ENCODE measurements around the gene MCF2L.

Gene MCF2L

DNA sequence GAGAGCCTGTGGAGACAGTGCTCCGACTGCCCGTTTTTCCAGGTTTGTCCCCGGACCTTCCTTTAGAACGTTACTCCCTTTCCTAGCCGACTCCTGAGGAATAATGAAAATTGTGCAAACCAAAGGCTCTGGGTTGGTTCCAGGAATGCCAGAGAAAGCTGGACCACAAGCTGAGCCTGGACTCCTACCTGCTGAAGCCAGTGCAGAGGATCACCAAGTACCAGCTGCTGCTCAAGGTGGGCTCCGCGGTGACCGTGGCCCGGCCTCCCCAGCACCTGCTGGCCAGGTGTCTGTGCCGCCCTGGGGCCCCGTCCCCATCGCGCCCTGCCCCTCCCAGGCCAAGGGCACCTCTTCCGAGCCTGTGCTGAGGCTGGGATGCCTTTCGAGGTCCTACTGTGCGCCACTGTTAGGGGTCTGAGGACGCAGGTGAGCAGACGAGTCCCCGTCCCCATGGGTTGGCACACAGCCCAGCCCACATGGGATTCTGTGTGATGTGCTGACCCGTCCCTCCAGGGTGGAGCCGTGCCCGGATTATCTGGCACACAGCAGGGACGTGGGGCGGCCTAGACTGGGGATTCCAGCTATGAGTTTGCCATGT is 116.0 kb downstream of the MCF2L start:
- DNase-seq (ENCODE audit: low spot score) = no peak

DNA sequence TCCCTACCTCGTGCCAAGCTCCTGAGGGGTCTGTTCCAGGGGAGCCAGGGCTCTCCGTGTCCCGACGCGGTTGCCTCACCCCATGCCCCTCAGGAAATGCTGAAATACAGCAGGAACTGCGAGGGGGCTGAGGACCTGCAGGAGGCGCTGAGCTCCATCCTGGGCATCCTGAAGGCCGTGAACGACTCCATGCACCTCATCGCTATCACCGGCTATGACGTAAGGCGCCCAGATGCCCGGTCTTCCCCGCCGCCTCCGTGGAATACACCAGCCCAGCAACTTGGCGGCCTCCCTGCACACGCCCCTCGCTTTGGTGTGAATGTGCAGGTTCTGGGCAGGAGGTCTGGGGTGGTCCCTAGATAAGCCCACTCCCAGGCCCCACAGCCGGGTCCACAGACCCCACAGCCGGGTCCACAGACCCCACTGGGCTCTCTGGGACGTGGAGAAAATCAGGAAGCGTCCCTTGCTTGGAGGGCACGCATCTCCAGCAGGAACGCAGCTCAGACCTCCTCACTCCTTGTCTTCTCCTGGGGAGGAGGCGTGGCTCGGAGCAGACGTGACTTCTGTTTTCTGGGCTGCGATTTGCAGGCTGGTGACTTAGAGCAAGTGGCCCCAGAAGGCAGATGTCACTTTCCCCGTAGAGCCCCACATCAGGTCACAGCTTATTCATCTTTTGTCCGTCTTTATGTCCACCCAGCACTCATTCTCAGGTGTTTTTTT is 117.2 kb downstream of the MCF2L start:
- no peak for DNase-seq (ENCODE audit: low spot score)

DNA sequence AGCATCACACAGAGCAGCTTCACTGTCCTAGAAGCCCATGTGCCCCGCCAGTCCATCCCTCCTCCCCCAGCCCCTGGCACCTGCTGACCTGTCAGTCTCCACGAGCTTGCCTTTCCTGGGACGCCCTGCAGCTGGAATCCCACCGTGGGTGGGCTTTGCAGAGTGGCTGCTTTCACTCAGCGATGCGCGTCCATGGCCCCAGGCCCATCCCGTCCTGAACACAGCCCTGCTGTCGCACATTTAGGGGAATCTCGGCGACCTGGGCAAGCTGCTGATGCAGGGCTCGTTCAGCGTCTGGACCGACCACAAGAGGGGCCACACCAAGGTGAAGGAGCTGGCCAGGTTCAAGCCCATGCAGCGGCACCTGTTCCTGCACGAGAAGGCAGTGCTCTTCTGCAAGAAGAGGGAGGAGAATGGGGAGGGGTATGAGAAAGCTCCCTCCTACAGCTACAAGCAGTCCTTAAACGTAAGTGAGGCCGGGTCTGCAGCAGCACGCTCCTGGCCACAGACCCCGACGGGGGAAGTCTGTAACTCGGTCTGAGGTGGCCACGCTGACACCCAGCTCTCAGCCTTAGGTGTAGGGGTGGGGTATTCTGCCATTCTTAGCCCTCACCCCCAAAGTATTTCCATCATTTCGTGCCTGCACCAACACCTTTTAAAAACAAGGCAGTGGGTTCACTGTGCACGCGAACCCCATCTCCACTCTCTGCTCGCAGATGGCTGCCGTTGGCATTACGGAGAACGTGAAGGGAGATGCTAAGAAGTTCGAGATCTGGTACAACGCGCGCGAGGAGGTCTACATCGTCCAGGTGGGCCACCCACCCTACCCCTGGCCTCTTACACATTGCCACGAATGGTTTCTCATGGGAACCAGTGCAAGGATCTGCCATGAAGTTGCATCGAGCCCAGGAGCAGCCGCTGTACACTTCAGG is 118.2 kb downstream of the MCF2L start:
- no peak for DNase-seq (ENCODE audit: low spot score)

DNA sequence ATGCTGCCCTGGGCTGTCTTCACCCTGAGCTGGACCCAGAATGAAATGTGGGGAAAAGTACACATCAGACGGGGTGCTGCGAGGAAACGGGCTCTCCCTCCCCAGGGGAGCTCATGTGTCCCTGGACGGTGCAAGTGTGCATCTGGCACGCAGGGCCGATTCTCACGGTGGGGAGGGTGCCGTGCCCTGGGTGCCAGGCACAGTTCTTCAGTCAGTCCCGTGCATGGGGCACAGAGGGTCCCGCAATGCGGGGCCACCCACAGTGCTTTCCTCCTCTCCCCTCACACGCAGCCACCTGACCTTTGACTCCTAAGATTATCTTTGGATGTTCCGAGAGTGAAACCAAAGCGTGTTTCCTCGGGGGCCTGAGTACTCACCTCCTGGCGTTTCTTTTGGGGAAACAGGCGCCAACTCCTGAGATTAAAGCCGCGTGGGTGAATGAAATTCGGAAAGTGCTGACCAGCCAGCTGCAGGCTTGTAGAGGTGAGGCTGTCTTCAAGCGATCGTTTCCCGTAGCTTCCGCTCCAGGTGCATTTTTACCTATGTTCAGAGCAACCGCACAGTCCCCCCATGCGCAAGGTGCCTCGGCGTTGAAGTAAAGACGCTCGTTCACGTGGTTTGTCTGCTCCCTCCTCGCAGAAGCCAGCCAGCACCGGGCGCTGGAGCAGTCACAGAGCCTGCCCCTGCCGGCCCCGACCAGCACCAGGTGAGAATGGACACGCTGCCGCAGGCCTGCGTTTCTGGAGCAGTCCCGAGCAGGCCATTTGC is 119.1 kb downstream of the MCF2L start:
- DNase-seq (ENCODE audit: low spot score) = no peak

DNA sequence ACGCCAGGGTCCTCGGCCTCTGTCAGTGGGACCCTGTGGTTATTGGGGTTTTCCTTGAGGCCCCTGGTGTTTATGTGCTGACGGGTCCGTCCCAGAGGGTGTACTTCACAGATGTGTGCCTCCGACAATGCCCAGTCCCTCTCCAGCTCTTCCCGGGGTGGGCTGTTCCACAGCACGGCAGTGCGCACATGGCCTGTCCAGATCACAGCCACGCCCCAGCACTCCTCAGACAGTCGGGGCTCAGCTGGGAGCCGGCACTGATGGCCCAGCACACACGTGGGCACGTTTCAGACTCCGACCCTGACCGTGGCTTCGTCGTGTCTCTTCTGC is 119.6 kb downstream of the MCF2L start:
- DNase-seq (ENCODE audit: low spot score) = no peak

DNA sequence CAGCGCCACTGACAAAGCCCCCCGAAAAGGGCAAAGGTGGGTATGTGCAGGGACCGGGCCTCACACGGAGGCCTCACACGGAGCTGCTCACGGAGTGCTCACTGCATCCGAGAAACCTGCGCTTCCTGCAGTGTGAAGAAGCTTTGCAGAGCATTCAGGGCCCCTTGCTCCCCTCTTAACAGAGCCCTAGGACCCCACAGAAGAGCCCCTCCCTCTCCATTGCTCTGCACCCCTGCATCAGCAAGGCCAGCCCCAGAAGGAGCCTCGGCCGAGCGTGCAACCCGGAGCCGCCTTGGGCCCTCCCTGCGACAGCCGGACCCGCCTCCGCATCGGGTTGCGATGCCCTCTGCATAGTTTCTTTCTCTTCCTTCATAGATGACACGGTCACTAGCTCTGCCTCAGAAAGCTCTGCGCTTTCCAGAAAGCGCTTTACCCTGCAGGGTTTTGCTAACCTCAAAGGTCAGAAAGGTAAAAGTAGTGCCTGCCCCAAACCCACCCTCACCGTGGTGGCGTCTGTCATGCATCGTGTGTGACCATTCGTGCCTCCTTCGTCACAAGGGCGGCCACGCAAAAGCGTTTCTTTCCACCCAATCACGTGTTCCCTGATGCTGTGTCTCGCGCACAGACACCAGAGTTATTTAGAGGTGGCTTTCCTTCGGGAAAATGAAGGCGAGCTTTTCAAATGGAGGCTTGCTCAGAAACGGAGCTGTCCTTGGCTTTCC is 120.8 kb downstream of the MCF2L start:
- DNase-seq (ENCODE audit: low spot score) = no peak

DNA sequence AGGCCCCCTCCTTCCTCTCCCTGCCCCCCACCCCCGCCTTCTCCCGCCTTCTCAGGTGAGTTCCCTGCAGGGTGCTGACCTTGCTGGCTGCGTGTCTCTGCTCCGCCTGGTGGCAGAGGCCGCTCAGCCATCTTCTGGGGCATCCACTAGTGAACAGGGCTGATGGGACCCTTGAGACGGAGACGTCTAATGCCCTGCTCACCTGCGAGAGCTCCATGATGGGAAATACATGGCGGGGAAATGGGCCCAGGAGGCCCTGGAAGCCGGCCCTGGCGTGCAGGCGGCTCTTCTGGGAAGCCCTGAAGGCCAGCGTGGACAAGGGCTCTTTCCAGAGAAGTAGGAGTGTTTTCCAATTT is 121.4 kb downstream of the MCF2L start:
- DNase-seq (ENCODE audit: low spot score) = no peak

DNA sequence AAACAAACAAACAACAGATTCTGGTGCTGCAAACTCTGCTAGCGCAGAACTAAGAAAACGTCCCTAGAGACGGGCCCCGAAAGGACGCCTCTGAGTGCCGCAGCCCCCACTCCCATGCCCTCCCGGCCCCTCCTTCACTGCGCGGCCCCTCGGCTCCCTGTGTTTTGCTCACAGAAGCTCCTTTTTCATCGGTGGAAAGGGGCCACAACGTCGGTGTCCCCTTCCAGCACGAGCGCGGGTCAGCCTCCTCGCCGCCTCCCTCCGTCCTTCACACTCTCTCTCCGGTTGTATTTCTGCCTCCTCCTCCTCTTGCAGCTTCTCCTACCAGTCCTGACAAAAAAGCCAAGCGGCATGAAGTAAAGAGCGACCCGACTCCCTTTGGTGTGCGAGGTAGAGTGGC is 121.8 kb downstream of the MCF2L start:
- DNase-seq (ENCODE audit: low spot score) = no peak

DNA sequence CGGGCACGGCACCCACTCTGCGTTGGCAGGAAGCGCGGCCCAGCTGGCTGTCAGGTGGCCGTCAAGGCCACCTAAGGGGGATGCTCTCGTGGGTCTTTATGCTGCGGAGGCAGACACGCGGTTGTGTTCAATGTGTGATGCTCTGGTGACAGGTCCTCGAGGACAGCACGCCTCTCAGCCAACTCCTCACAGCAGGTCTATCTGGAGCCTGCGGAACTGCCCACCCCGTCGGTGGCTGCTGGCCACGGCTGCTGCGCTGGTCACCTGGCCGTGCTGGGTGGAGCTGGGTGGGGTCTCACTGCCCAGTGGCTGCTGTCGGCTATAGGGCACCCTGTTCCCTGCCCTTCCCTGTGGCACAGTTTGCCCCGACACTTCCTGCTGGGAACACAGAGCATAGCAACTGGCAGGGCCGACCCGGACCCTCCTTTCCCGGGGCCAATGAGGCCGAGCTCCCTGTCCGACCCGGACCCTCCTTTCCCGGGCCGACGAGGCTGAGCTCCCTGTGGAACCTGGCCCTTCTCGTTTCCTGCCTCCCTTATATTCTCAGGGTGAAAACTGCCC is 122.3 kb downstream of the MCF2L start:
- no peak for DNase-seq (ENCODE audit: low spot score)

DNA sequence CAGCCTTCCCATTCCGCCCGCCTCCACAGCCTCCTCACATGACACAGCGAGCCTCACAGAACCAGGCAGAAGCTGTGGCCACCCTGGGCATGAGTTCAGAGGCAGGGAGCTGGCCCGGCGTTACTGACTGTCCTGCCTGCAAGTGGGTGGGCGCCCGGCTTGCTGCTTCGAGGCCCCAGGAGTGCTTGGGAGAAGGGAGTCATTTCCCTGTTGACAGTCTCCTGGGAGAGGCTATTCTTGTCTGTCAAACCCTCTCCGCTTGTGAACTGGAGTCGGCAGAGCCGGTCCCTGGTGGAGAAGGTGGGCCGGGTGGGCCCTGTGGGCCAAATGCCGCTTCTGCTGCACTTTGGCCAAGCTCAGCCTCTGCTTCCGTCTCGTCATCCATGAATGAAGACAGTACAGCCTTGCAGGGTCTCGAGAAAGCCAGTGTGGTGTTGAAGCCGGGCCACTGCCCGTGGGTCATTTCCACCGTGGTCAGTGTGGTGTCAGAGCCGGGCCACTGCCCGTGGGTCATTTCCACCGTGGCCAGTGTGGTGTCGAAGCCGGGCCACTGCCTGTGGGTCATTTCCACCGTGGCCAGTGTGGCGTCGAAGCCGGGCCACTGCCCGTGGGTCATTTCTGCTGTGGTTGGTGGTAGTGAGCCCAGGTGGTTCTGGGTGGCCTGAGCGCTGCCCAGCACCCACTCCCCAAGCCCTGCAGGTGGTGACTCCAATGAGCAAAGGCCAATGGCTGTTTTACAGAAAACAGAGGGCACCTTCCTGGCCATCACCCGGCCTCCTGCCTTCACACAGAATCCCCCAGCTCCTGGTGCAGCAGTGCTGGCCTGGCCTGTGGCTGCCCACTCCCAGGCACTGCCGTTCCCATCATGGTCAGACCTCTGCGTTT is 123.1 kb downstream of the MCF2L start:
- no peak for DNase-seq (ENCODE audit: low spot score)

DNA sequence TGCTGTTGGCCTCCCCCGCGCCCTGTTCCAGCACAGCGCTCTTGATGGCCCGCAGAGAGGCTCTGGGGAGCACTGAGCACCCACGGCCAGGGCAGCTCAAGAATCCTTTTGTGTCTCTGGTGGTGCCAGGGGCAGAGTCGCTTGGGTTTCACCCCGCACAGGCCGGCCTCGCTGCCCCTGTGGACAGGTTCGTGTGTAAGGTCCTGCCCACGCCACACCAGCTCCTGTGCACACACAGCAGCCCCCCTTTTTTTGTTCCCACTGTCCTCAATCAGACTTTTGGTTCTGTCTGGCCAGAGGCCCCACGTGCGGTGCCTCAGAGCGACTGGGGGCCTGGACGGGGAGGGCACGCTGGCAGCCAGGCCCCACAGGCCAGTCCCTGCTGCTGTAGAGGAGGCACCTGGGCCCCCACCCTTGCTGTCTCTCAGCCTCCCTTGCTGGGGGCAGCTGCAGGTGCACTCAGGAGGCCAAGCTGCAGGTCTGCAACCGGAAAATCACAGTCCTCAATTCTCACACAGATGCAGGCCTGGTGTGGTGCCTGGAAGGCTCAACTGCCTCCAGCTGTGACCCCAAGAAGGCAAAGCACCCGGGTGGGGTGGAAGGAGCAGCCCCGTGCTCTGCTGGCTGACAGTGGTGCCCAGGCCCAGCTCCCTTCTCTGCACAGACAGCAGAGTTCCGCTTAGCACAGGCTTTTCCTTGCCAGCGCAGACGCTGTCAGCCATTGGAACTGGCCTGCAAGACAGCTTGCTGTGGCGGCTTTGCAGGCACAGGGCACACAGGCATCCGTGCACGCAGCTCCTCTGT is 124.0 kb downstream of the MCF2L start:
- DNase-seq (ENCODE audit: low spot score) = no peak

DNA sequence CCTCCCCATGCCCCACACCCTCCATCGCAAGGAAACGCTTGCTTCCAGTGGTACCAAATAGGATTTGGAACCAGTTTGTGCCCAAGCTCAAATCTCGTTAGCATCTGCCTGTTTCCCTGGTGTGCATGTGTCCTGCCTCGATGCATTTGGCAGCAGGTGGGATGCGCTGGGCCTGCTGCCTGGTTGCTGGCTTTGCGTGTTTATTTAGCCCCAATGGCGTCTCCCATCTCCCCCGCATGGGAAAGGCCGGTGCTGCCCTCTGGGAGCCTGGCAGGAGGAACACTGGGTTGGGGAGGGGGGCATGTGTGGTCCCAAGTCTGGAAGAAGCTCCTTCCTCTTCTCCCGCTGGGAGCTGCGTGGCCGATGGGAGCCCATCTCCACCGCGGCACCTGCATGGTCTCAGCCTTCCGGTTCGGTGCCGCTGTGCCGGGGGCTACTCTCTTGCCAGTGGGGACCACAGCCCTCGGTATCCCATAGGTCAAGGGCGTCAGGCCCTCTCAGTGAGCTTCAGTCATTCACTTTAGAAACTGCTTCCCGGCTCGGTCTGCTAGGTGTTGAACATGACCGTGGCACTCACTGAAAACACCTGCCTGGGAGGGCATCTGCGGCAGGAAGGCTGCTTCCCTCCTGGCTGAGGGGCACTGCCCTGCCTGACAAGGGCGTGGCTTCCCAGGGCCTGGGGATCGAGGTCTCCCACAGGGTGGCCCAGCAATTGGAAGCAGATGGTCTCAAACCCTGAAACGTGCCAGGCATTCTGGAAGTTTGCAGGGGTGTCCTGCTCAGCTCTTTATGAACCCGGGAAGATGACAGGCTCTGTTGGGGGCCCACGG is 124.8 kb downstream of the MCF2L start:
- DNase-seq (ENCODE audit: low spot score) = no peak

DNA sequence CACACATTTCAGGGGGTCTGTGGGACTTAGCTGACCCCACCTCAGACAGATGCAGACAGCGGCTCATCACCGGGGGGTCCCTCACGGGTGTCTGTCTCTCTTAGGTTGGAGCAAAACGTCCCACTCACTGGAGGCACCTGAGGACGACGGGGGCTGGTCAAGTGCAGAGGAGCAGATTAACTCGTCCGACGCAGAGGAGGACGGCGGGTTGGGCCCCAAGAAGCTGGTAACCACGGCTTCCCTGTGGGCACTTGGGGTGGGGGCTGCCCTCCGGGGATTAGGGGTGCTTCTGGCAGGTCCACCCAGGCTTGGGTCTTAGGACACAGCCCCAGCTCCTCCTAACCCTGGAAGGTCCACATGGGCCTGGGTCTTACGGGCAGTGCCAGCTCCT is 125.4 kb downstream of the MCF2L start:
- no peak for DNase-seq (ENCODE audit: low spot score)

DNA sequence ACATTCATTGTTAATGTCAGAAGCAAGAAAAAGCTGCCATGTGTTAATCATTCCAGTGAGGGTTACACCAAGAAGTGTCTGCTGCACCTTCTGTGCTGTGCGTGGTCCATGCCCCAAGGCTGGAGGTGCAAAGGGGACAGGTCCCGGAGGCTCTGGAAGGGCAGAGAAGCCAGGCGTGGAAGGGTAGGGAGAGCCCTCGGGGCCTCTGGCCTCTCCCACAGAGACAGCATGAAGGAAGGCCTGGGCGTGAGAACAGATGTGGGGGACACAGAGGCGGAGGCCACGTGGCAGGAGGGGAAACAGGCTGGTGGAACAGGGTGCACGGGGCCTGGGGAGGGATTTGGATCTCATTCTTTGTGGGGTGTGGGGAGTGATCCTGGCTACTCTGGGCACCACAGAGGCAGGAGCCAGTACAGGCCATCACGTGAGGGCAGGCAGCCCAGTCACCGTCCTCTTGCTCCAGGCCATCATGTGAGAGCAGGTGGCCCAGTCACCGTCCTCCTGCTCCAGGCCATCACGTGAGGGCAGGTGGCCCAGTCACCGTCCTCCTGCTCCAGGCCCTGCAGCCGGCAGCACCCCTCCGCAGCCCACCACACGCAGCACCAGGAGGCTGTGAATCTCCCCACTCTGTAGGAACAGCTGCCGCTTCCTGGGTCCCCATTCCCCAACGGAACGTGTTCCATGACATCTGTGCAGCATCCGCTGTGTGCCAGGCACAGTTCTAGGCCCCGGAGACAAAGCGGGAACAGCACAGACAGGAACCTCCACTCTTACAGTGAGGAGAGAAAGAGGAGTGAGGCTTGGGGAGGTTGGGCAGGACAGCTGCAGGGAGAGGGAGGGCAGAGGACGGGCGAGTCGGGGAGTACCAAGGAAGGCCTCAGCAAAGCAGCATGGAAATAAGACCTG is 126.4 kb downstream of the MCF2L start:
- no peak for DNase-seq (ENCODE audit: low spot score)

DNA sequence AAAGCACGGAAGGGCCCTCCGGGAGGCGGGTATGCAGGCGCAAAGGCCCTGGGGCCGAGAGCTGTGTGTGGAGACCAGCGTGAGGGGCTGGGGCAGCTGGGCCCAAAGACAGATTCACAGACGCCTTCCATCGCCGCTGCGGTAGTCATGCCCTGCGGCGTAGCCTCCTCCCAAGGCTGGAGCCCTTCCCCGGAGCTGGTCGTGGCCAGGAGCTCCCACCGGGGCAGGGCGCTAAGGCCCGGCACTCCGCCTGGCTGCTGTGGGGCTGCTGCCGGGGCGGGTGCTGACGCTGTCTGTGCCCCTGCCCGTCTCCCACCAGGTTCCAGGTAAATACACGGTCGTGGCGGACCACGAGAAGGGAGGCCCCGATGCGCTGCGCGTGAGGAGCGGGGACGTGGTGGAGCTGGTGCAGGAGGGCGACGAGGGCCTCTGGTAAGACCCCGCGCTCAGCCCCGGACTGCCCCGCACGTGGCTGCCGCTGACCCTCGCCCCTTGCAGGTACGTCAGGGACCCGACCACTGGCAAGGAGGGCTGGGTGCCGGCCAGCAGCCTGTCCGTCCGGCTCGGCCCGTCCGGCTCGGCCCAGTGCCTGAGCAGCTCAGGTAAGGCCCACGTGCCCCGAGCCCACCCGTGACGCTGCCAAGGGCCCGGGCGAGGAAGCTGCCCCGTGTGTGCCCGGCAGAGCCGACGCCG is 127.2 kb downstream of the MCF2L start:
- no peak for DNase-seq (ENCODE audit: low spot score)

DNA sequence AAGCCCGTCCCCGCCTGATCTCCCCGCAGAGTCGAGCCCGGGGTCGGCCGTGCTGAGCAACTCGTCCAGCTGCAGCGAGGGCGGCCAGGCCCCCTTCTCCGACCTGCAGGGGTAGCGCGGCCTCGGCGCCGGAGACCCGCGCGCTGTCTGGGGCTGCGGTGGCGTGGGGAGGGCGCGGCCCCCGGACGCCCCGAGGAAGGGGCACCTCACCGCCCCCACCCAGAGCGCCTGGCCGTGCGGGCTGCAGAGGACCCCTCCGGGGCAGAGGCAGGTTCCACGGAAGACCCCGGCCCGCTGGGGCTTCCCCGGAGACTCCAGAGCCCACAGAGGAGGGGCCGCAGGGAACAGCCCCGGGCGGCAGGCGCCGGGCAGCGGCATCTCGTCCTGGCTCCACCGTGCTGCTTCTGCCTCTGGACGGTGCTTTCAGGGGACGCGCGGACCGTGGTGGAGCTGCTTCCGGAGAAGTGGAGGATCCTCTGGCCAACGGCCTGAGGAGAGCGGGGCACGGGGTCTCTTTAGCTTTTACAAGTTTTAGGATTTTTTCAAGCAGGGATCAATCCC is 127.8 kb downstream of the MCF2L start:
- DNase-seq (ENCODE audit: low spot score) = no peak

DNA sequence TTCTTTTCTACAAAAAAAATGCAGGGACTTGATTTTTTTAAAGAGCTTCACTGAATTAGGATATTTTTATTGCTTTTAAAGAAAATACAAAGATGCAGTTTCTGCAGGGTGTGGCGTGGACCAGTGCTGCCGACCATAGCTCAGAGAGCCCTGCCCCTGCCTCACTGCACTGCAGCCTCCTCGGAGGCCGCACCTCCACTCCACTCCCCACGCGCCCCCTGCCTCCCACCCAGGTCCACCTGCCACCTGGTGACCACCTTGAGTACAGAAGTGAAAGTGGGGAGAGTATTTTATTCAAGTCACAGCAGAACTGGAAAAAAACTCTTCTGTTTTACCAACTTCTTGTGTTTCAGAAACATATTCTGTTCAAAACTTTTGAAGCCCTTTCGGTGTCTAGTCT is 128.6 kb downstream of the MCF2L start:
- no peak for DNase-seq (ENCODE audit: low spot score)
